ENCODE results near the gene MT1B. TPM values are rescaled to one million over a fixed set of nuclear protein-coding genes. Genes with fewer than 3 reads are reported as not detected.
A peak's percentile ranks its signal among the peaks of the same experiment; 100 is the strongest.

The MT1B gene
- polyA plus RNA-seq, 1 donor from 2014 or later, result not detected

DNA sequence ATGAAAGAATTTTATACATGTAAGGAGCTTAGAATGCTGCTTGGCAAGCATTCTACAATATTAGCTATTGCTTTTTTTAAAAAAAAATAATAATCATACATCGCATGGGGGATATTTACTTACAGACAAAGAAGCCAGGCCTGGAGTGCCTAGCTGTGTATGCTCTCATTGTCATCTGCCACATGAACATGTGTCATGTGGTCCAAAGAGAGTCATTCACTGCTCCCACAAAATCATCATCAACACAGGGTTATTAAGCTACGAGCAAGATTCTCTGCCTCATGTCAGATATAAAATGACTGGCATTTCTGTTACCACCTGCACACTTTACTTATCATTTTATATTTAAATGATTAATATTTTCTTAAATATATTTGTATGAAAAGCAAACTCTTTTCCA is 28.0 kb upstream of the MT1B start:
- H2AFZ ChIP-seq (ENCODE audit: low read depth, low read length), result no peak overlapping the region
- no peaks in the 10 kb centered on the region for H3K36me3 ChIP-seq (ENCODE audit: insufficient read depth, low read length)
- no peak overlapping the region for H3K4me3 ChIP-seq (ENCODE audit: low read length)
- TF ChIP-seq TAF1 (IDR thresholded peaks at IDR 0.05; ENCODE audit: low read depth), result no peak
- TF ChIP-seq SMC3 (conservative IDR thresholded peaks at IDR 0.05; ENCODE audit: poor library complexity), result no peak
- TF ChIP-seq CTCF (IDR thresholded peaks at IDR 0.05; ENCODE audit: poor library complexity, severe bottlenecking), result no peak
- no peak for TF ChIP-seq EP300 (conservative IDR thresholded peaks at IDR 0.05; ENCODE audit: poor library complexity, severe bottlenecking)
- H3F3A ChIP-seq (ENCODE audit: insufficient read depth, low read length, poor library complexity, severe bottlenecking), result no peaks in the 10 kb centered on the region
- H3K9me2 ChIP-seq (ENCODE audit: insufficient read depth, low read length), result no peaks in the 10 kb centered on the region
- no peak overlapping the region for H3K27ac ChIP-seq (ENCODE audit: low read length)
- H3K9ac ChIP-seq (ENCODE audit: low read length), result no peak overlapping the region
- H4K20me1 ChIP-seq (ENCODE audit: insufficient read depth), result no peaks in the 10 kb centered on the region
- H3K4me2 ChIP-seq (ENCODE audit: low read length), result no peak overlapping the region
- H3K79me2 ChIP-seq (replicated peaks; ENCODE audit: insufficient read depth, low read length), result no peaks in the 10 kb centered on the region
- peaks cover 69% of the 10 kb centered on the region for H3K27me3 ChIP-seq (ENCODE audit: insufficient read depth, low read depth, low read length)
- no peaks in the 10 kb centered on the region for H3K9me3 ChIP-seq (ENCODE audit: low read length)

DNA sequence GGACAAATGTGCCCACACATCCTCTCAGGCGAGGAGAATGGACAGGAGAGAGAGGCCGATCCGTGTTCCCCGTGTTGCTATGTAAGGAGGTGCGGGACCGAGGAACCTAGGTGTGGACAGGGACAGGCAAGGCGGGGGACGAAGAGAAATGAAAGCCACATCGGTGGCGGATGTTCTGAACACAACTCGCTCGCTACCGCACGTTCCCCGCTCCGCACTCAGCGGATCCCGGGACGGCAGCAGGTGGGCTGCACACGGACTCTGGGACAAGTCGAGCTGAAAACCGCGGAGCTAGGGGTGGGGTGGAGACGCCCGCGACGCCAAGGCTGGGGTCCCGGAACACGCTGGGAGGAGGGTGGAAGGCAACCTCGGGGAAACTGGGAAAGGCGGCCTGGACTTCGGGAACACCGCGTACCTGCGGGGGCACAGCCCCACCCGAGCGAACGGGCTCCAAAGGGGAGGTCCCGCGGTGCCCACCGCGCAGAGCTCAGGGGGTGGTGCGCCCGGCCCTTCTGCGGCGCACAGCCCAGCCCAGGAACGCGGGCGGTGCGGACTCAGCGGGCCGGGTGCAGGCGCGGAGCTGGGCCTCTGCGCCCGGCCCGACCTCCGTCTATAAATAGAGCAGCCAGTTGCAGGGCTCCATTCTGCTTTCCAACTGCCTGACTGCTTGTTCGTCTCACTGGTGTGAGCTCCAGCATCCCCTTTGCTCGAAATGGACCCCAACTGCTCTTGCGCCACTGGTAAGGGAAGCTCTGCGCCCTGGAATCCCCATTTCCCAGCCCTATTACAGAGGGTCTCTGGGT is 26.3 kb upstream of the MT1B start, which contains the start of gene MT1E:
Gene MT1E (plus strand): TSS at position 642 of the 803 bp plus-strand sequence. CDS start 71 bp downstream, at position 713.
- no peak within 1 kb of the TSS for H3K9ac ChIP-seq (ENCODE audit: low read length)
- H3K9me3 ChIP-seq (ENCODE audit: low read length), result no peaks in the 10 kb centered on the region
- H3K4me2 ChIP-seq (ENCODE audit: low read length), result peak within 1 kb of the TSS; percentile 28
- H3K36me3 ChIP-seq (ENCODE audit: insufficient read depth, low read length), result no peaks in the 10 kb centered on the region
- H3K4me3 ChIP-seq (ENCODE audit: low read length), result peak within 1 kb of the TSS; percentile 65
- TF ChIP-seq EP300 (conservative IDR thresholded peaks at IDR 0.05; ENCODE audit: poor library complexity, severe bottlenecking) (no peak), EZH2 (IDR thresholded peaks at IDR 0.05; ENCODE audit: borderline replicate concordance, insufficient read depth, low read length, poor library complexity, severe bottlenecking) (peak; percentile 20)
- TF ChIP-seq, protein P1, sequence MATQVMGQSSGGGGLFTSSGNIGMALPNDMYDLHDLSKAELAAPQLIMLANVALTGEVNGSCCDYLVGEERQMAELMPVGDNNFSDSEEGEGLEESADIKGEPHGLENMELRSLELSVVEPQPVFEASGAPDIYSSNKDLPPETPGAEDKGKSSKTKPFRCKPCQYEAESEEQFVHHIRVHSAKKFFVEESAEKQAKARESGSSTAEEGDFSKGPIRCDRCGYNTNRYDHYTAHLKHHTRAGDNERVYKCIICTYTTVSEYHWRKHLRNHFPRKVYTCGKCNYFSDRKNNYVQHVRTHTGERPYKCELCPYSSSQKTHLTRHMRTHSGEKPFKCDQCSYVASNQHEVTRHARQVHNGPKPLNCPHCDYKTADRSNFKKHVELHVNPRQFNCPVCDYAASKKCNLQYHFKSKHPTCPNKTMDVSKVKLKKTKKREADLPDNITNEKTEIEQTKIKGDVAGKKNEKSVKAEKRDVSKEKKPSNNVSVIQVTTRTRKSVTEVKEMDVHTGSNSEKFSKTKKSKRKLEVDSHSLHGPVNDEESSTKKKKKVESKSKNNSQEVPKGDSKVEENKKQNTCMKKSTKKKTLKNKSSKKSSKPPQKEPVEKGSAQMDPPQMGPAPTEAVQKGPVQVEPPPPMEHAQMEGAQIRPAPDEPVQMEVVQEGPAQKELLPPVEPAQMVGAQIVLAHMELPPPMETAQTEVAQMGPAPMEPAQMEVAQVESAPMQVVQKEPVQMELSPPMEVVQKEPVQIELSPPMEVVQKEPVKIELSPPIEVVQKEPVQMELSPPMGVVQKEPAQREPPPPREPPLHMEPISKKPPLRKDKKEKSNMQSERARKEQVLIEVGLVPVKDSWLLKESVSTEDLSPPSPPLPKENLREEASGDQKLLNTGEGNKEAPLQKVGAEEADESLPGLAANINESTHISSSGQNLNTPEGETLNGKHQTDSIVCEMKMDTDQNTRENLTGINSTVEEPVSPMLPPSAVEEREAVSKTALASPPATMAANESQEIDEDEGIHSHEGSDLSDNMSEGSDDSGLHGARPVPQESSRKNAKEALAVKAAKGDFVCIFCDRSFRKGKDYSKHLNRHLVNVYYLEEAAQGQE (IDR thresholded peaks at IDR 0.05; ENCODE audit: borderline replicate concordance), result no peak
- no peak within 1 kb of the TSS for H3K27ac ChIP-seq (ENCODE audit: low read length)
- no peak within 1 kb of the TSS for H2AFZ ChIP-seq (ENCODE audit: low read depth, low read length)
- H3K9me2 ChIP-seq (ENCODE audit: insufficient read depth, low read length), result no peaks in the 10 kb centered on the region
- no peaks in the 10 kb centered on the region for H3F3A ChIP-seq (ENCODE audit: insufficient read depth, low read length, poor library complexity, severe bottlenecking)
- no peaks in the 10 kb centered on the region for H3K79me2 ChIP-seq (replicated peaks; ENCODE audit: insufficient read depth, low read length)
- H3K27me3 ChIP-seq (ENCODE audit: insufficient read depth, low read depth, low read length), result peaks cover 69% of the 10 kb centered on the region
- no peaks in the 10 kb centered on the region for H4K20me1 ChIP-seq (ENCODE audit: insufficient read depth)
